GM12892 (cell line): ENCODE results near the gene ZKSCAN2.

ENCODE experiments used
- DNase-seq: peaks from one replicate; pipeline ENCODE4 v3.0.0; 2011; ENCODE audit not compliant: insufficient read length
- FAIRE-seq: peaks from 2 replicates; lab custom pipeline; 2011; peaks lifted over from hg19 to GRCh38; lab: Jason Lieb, UNC
- POLR2A ChIP-seq: IDR thresholded peaks from 2 replicates; pipeline ENCODE4 v1.6.1; 2011; ENCODE audit warnings: low read depth, low read length, control low read depth
- POLR2AphosphoS5 ChIP-seq: IDR thresholded peaks from 2 replicates; pipeline ENCODE4 v1.6.1; 2011; ENCODE audit warnings: low read depth, low read length, control low read depth
- TAF1 ChIP-seq: IDR thresholded peaks from 2 replicates; pipeline ENCODE4 v1.6.1; 2011; ENCODE audit warnings: low read depth, mild to moderate bottlenecking, control low read depth, low read length, borderline replicate concordance

The ZKSCAN2 gene

DNA sequence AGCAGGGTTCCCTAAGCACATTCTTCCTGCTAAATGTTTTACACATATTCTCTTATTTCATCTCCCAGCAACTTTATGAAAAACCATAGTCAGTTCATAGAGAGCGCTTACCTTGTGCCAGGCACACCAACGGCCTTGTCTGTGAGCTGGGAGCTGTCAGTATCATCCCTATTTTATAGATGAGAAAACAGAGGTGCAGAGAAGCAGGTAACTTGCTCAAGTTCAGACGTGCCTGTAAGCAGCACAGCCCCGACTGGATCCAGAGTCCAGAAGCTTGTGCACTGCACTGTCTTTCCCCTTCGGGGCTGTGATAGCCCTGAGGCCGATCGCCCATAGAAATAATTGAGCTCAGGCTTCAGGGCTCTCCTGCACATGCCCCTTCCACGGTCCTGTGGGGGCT is 34.7 kb downstream of the ZKSCAN2 start:
- DNase-seq (no peak), FAIRE-seq (no peak)
- TF ChIP-seq POLR2A (no peak), TAF1 (no peak), POLR2AphosphoS5 (no peak)

DNA sequence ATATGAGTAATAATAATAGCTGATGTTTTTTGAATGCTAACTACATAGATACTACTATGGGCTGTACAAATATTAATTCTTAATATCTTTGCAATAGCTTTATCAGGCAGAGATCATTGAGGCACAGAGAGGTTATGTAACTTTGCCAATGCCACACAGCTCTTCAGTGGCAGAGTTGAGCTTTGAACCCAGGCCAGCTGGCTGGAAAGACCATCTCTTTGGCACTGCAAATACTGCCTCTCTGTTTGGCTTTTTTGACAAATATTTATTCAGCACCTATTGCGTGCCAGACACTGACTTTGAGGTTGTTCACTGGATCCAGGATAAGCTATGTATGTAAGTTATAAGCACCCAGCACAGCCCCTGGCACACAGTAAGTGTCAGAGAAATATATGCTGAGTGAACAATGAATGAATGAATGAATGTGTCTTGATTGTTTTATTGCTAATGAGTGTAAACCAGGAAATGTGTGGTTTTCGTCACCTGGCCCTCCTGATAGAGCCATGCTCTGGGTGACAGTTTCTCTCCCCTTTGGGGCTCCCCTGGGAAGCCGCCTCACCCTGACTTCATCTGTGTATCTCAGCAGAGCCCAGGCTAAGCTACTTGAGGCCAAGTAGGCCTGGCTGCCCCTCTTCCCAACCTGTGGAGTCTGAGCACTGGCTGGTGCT is 38.4 kb downstream of the ZKSCAN2 start:
- TF ChIP-seq TAF1 (no peak), POLR2AphosphoS5 (no peak), POLR2A (no peak)
- FAIRE-seq: no peak
- no peak for DNase-seq

DNA sequence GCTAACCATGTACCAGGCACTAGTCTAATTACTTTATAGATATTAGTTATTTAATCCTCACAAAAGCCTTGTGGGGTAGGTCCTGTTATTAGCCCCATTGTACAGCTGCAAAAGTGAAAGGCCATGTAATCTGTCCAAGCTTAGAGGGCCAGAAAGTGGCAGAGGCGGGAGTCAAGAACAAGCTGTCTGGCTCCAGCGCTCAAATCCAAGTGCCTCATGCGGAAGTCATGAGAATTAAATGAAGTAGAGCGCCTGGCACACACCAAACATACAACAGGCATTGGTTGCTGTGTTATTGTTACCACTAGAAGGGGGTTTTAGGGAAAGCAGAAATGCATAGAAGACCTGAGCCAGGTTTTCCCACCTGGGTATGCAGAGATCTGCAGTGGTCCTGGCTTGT is 39.7 kb downstream of the ZKSCAN2 start:
- FAIRE-seq (no peak), DNase-seq (no peak)
- TF ChIP-seq TAF1: no peak
- no peak for TF ChIP-seq POLR2AphosphoS5
- TF ChIP-seq POLR2A: no peak

DNA sequence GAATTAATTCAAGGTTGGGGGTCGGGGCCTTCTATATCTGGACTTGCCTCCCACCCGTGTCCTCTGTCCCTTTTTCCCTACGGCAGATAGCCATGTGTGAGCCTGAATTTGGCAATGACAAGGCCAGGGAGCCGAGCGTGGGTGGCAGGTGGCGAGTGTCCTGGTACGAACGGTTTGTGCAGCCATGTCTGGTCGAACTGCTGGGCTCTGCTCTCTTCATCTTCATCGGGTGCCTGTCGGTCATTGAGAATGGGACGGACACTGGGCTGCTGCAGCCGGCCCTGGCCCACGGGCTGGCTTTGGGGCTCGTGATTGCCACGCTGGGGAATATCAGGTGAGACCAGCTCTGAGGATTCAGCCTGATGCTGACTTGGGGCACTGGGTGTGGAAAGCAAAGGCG is 40.5 kb downstream of the ZKSCAN2 start:
- no peak for FAIRE-seq
- no peak for TF ChIP-seq POLR2A
- TF ChIP-seq TAF1: no peak
- no peak for TF ChIP-seq POLR2AphosphoS5

DNA sequence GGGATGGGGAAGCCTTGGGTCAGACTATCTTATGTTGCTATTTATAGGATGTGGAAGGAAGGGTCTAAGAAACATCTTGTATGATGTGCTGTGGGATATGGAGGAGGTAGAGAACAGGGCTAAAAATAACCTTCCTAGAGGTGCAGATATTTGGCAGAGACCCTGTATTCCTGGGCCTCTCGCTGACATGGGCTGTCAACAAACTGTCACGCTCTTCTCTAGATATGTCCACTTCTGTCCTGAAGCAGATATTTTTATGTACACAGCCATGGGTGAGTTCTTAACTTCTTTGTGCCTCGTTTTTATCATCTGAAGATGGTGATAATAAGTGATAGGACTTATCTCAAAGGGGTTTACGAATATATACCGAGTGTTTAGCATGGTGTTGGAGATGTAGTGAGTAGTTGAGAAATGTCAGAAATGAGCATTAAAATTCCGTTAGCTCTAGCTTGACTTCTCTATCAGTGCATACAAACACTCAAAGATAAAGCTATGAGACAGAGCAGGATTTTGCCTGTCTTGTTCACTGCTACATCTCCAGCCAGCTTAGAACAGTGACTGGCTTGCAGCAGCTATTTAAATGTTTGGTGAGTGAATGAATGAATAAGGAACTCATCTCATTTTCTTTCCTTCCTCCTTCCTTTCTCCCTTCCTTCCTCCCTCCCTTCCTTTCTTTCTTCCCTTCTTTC is 43.8 kb downstream of the ZKSCAN2 start:
- no peak for DNase-seq
- no peak for FAIRE-seq
- no peak for TF ChIP-seq POLR2A
- TF ChIP-seq TAF1: no peak
- TF ChIP-seq POLR2AphosphoS5: no peak

More for the DNA sequence above, 40.5 kb downstream of the ZKSCAN2 start:
- DNase-seq: no peak

DNA sequence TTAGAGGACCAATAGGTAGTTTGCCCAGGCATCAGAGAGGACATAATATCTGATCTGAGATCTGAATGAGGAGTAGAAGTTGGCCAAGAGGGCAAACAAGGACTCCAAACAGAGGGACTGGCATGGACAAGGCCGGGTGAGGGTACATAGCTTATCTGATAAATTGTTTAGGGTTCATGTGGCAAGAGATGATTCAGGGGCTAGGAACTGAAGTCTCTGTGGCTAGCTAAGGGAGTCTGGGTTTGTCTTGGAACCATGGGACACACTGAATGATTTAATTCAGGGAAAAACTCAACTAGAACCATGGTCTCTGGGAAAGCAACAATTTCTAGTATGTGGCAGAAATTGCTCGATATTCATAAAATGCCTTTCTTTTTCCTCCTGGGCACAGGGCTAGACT is 45.0 kb downstream of the ZKSCAN2 start:
- no peak for FAIRE-seq
- no peak for DNase-seq
- TF ChIP-seq TAF1 (no peak), POLR2AphosphoS5 (no peak), POLR2A (no peak)

DNA sequence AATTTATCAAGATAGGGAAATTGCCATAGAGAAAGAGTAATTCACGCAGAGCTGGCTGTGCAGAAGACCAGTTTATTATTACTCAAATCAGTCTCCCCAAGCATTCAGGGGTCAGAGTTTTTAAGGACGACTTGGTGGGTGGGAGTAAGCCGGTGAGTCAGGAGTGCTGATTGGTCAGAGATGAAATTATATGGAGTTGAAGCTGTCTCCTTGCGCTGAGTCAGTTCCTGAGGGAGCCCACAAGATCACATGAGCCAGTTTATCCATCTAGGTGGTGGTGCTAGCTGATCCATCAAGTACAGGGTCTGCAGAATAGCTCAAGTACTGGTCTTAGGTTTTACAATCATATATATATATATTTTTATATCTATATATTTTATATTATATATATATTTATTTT is 46.9 kb downstream of the ZKSCAN2 start:
- no peak for TF ChIP-seq POLR2A
- no peak for TF ChIP-seq POLR2AphosphoS5
- FAIRE-seq (no peak), DNase-seq (no peak)

DNA sequence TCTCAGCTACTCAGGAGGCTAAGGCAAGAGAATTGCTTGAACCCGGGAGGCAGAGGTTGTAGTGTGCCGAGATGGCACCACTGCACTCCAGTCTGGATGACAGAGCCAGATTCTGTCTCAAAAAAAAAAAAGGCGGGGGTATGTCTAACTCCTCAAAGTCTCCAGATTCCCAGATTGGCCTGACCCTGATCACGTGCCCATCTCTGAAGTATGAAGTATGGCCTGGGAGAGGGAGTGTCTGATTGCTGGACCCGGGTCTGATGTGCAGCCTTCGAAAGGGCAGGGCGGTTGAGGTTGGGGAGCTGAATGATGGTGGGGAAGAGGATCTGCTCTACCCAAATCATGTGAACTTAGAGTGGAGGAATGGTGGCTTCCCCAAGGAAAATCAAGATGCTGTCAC is 58.2 kb downstream of the ZKSCAN2 start:
- FAIRE-seq: no peak
- TF ChIP-seq TAF1: no peak
- TF ChIP-seq POLR2A: no peak
- TF ChIP-seq POLR2AphosphoS5: no peak
- DNase-seq: no peak

DNA sequence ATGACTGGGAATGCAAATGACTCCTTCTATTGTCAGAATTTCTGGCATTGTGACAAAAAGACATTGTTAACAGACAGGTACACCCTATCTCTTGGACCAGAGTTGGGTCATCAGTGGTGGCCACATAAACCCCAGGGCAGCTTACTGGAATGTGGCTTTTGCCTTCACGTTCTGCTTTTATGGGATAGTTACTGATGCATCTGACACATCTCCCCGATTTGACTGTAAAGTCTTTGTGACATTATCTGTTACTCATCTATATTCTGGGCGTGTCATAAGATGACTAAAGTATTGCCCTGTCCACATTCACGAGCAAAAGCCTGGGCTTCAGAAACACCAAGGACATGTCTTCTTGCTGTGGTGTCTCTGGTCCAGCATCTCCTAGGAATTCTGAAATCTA is 59.6 kb downstream of the ZKSCAN2 start:
- FAIRE-seq (no peak), DNase-seq (no peak)
- TF ChIP-seq POLR2AphosphoS5 (no peak), POLR2A (no peak), TAF1 (no peak)

DNA sequence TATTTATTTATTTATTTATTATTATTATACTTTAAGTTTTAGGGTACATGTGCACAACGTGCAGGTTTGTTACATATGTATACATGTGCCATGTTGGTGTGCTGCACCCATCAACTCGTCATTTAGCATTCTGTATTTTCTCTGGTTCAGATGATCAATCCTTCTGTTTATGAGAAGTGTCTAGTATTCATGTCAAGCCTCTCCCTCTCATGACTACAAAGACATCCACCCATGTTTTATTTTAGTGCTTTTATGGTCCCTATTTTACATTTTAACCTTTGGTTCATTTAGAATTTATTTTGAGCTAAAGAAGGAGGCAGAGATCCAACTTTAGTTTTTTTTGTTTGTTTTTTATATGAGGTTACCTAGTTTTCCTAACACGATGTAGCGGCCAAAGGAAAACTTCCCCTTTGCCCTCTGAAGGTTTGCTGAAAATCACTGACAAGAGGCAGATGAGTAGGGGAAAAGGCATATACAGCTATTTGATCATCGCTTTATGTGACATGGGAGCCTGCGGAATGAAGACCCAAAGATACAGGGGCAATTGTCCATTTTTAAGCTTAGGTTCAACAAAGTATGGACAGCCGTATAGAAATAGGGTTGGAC is 63.3 kb downstream of the ZKSCAN2 start:
- TF ChIP-seq POLR2AphosphoS5: no peak
- TF ChIP-seq POLR2A: no peak
- no peak for TF ChIP-seq TAF1
- FAIRE-seq: no peak
- no peak for DNase-seq

DNA sequence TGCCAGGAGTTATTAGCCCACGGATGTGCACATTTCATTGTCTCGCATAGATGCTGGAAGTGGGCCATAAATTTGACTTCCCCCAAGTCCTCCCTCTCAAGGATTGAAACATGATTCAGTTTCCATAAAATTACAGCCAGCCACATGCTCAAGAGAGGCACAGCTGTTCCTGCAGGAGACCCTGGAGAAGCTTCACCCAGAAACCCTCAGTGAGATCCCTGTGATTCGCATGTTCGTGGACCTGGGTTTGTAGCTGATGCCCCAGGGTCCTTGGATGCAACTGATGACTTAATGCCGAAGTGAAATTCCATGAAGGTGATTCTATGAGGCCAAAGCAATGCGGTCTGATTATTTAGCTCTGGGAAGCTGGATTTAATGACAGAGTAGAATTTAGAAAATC is 65.5 kb downstream of the ZKSCAN2 start:
- TF ChIP-seq POLR2A (no peak), POLR2AphosphoS5 (no peak), TAF1 (no peak)
- FAIRE-seq (no peak), DNase-seq (no peak)
